ENCODE results near the gene NTM.

DNA sequence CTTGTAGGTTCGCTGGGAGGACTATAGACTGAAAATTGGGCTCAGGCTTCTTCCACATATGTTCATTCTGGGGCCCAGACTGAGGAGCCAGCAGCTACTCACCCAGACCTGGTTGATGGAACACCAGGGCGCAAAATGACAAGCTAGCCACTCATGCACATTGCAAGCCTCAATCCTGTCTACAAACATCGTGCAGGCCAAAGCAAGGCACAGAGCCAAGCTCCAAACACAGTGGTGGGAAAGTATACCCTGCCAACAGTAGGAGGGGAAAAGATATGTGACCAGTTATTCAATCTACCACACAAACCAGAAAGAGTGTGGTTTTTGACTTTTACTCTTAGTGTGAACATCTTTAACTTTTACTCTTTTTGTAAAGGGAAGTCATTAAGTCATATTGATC lies 660.5 kb downstream of the NTM start:
- TF ChIP-seq, protein P1, sequence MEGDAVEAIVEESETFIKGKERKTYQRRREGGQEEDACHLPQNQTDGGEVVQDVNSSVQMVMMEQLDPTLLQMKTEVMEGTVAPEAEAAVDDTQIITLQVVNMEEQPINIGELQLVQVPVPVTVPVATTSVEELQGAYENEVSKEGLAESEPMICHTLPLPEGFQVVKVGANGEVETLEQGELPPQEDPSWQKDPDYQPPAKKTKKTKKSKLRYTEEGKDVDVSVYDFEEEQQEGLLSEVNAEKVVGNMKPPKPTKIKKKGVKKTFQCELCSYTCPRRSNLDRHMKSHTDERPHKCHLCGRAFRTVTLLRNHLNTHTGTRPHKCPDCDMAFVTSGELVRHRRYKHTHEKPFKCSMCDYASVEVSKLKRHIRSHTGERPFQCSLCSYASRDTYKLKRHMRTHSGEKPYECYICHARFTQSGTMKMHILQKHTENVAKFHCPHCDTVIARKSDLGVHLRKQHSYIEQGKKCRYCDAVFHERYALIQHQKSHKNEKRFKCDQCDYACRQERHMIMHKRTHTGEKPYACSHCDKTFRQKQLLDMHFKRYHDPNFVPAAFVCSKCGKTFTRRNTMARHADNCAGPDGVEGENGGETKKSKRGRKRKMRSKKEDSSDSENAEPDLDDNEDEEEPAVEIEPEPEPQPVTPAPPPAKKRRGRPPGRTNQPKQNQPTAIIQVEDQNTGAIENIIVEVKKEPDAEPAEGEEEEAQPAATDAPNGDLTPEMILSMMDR (conservative IDR thresholded peaks at IDR 0.05; ENCODE audit: low read length): no peak
- no peak for TF ChIP-seq EZH2phosphoT487 (IDR thresholded peaks at IDR 0.05; ENCODE audit: borderline replicate concordance)

Data from Loucy (cell line).